NCI-H2196 treated with DMSO at 0.1 percent for 48 hours (cell line): Measurements from ENCODE around the gene WTAP.
"Not testable (repeated sequence)": the region's sequence is repeated elsewhere in the genome, so short reads cannot be mapped to it uniquely, and the experiment has no call there.

ENCODE experiments used
- DNase-seq: peaks from one replicate; lab custom pipeline; 2025; ENCODE audit not compliant: unreplicated experiment; lab: John Stamatoyannopoulos, UW

The WTAP gene

DNA sequence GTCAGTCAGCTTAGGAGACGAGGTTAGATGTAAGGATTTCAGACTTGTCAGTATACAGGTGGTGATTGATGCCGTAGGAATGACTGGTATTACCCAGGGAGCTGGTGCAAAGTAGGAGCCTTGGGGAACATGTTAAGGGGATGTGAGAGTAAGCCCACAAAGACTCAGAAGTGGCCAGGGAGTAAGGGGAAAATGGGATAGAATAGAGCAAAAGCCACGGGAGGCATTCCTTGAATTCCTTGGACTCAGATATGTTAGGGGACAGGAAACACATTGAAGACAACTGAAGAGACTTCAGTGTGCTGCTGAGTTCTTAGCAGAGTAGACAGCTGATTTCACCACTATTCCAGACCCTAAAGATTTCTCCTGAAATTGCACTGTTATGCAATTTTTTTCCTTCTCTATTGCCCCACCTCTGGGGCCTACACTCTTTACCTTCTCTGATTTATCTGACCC, 33.3 kb downstream of the WTAP start:
- no peak for DNase-seq

DNA sequence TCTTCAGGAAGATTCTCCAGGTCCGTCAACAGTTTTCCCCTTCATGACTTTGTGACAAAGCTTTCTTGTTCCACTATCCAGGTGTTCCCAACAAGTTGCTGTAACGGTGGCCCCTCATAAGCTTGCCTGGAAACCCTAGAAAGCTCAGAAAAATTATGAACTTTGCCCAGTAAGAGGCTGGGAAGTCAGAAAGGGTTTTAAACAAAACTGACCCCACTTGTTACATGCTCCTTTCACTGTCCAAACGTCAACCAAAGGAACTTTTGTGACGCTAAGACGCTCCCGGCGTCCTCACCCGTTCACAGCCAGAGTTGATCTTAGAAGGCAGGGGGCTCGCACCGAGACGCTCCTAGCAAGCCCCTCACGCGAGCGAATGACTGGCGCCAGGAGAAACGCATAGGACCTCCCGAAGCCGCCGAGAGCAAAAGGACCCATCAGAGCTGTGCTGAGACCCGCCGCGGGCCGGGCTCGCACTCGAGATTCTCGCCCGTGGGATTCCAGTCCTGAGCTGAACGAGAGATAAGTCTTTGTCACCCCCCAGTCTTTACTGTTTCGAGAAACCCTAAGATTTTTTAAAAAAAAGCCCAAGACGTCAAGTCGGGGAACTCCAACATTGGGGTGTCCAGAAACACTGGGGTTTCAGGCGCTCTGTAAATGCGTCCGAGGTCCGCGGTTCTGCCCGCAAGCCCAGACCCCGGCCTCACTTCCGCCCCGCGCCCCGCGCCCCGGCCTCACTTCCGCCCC, 34.0 kb downstream of the WTAP start:
- no peak for DNase-seq

DNA sequence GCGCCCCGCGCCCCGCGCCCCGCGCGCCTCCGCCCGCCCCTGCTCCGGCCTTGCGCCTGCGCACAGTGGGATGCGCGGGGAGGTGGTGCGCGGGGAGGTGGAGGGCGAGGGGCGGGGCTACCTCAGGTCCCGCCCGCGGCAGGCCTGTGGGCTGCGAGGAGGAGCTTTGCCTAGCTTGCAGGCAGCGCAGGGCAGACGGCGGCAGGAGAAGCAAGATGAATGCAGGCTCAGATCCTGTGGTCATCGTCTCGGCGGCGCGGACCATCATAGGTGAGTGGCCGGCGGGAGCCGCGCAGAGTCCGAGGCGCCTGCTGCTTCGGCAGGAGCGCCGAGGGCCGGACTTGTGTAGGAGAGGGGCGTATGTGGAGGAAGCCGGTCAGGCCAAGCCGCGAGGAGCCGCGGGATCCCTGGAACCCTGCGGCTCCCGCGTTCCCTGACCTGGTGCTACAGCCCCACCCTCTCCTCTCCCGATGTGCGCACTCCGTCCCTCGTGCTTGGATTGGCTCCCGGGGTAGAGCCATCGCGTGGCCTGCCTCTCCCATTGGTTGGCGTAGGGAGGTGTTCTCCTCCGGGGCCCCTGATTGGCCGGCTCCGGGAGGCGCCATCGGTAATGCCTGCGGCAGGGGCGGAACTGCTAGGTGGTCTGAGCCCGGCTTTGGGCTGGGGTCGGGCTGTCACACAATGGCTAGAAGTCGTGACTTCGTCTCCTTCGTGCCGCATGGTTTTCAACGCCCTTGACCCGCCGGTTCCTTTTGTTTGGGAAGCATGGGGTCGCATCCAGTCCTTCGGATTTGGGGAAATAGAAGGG, 34.8 kb downstream of the WTAP start, which contains the start of gene ACAT2:
TSS of gene ACAT2 (plus strand) at position 173 of the 808 bp plus-strand sequence. CDS start at position 216, 43 bp downstream.
- DNase-seq: peak; percentile 72

DNA sequence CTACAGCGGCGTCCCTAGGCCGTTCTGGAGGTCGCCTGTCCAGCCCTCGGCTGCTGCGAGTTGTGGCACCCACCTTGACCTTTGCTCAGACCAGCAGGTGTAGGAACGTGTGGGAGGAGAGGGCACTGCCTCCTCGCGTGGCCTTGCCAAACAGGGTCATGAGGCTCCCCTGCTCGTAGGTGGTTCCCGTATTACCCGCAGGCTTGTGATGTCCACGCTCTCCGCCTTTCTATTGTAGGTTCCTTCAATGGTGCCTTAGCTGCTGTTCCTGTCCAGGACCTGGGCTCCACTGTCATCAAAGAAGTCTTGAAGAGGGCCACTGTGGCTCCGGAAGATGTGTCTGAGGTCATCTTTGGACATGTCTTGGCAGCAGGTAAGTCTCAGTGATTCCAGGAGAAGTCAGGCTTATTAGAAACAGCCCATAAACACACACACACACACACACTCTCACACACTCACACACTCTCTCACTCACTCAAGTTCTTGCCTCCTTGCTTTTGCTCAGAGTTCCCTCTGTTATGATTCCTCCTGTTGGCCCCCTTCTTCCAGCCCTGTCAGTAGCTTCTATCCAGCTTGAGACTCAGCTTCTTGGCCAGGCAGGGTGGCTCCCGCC, 35.5 kb downstream of the WTAP start:
- no peak for DNase-seq

DNA sequence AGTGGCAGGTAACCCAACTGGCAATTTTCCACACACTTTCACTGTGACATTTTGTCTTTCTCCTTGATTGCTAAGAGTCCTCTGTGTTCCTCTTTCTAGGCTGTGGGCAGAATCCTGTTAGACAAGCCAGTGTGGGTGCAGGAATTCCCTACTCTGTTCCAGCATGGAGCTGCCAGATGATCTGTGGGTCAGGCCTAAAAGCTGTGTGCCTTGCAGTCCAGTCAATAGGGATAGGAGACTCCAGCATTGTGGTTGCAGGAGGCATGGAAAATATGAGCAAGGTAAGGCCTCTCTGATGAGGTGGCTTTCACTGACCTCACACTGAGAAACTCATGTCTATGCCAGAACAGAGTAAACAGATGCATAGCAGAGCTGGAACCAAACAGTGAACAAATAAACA, 39.6 kb downstream of the WTAP start:
- DNase-seq: no peak

DNA sequence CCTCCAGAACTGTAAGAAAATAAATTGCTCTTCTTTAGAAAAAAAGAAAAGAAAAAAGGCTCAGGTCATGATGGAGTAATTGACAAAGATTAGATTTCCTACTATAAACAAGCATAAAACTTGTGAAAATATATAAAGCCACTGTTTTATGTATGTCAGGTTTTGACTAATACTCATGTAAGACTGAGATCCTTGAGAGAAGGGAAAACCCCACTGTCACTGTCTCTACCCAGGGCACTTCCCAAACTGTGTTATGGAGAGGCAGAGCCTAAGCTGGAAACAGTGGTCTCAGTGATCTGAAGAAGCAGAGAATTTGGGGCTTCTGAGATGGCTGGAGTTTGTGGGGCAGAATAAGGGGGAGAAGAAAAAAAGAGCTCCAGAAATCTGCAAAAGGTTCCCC, 42.2 kb downstream of the WTAP start:
- no peak for DNase-seq

DNA sequence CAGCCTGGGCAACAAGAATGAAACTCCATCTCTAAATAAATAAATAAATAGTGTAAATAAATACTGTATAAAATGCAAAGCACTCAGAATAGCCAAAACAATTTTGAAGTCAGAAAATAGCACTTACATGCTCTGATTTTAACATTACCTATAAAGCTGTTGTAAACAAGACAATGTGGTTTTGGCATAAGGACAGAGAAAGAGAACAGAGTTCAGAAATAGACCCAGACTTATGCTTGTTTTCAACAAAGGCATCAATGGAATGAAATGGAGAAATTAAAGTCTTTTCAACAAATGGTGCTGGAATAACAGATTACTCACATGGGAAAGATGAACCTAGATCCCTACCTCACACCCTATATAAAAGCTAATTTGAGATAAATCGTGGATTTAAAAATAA, 44.9 kb downstream of the WTAP start:
- no peak for DNase-seq

DNA sequence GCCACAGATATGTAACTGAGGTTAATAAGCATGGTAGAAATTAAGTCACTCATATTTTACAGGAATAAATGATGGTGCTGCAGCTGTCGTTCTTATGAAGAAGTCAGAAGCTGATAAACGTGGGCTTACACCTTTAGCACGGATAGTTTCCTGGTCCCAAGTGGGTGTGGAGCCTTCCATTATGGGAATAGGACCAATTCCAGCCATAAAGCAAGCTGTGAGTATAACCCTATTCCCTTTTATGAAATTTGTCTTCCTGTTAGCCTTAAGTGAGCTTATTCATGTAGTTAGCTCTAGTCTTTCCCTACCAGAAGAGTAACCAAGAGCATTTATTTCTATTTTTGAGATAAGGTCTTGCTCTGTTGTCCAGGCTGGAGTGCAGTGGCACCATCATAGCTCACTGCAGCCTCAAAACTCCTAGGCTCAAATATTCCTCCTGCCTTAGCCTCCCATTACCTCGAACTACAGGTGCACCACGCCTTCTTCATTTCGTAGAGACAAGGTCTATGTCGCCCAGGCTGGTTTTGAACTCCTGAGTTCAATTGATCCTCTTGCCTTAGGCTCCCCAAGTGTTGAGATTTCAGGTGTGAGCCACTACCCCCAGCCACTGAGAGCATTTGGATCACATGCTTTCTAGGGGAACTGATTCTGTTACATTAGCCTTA, 50.1 kb downstream of the WTAP start:
- no peak for DNase-seq

DNA sequence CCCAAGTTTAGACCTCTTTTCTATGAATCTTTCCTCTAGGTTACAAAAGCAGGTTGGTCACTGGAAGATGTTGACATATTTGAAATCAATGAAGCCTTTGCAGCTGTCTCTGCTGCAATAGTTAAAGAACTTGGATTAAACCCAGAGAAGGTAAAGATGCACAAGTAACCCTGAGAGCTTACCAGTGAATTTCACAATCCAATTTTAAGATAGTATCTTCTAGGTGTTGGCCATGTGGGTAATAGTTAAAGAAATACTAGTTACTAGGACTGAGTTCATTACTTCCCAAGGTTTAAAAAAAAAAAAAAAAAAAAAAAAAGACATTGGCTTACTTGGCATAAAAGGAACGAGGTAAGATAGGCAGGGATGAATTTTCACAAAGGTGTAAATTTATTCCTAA, 50.8 kb downstream of the WTAP start:
- DNase-seq: no peak

DNA sequence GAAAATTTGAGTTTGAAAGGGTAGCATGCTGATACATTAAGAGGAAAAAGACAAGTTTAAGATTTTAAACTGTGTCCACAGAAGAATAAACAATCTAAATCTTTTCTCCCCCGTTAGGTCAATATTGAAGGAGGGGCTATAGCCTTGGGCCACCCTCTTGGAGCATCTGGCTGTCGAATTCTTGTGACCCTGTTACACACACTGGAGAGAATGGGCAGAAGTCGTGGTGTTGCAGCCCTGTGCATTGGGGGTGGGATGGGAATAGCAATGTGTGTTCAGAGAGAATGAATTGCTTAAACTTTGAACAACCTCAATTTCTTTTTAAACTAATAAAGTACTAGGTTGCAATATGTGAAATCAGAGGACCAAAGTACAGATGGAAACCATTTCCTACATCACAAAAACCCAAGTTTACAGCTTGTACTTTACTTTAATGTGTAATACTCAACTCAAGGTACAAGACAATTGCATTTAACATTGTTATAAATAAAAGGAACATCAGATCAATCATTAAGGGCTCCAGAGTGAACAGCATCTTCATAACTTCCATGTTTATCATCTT, 51.3 kb downstream of the WTAP start:
- no peak for DNase-seq

DNA sequence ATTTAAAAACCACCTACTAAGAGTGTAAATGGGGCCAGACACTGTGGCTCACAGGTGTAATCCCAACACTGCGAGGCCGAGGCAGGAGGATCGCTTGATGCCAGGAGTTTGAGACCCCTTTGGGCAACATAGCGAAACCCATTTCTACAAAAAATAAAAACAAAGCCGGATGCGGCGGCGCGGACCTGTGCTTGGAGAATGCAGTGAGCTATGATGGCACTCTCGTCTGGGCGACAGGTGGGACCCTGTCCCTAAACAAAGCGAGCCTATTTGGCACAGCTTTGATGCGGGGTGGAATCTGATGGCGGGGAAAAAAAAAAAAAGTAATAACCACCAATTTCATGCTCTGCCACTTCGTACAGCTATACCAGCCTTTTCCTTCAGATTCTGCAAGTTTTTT, 61.0 kb downstream of the WTAP start:
- DNase-seq: no peak

DNA sequence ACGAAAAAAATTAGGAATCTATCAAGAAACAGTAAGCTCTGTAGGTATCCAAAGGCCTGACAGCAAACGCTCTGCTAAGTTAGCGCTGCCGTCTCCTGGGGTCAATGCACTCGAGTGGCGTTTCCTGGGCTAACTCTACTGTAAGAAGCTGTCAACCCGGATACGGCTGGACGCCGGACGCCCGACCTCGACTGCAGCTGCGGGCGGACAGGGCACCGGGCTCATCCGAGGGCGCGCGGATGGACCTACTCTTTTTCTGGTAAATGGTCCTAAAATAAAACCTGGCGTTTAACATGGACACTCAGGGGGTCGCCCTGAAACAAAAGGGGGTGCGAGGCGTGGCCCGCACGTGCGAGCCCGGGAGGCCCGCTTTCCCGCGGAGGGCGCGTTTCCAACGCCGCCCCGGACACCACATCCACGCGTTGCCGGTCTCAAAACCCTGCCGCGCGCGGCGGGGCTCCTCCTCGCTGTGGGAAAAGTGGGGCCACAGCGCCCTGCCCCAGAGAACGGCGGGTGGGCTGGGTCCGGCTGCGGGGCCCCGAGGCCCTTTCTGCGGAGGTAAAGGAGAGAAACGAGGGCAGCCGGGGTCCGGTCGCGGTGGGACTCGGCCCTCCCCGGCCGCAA, 61.6 kb downstream of the WTAP start:
- no peak for DNase-seq

DNA sequence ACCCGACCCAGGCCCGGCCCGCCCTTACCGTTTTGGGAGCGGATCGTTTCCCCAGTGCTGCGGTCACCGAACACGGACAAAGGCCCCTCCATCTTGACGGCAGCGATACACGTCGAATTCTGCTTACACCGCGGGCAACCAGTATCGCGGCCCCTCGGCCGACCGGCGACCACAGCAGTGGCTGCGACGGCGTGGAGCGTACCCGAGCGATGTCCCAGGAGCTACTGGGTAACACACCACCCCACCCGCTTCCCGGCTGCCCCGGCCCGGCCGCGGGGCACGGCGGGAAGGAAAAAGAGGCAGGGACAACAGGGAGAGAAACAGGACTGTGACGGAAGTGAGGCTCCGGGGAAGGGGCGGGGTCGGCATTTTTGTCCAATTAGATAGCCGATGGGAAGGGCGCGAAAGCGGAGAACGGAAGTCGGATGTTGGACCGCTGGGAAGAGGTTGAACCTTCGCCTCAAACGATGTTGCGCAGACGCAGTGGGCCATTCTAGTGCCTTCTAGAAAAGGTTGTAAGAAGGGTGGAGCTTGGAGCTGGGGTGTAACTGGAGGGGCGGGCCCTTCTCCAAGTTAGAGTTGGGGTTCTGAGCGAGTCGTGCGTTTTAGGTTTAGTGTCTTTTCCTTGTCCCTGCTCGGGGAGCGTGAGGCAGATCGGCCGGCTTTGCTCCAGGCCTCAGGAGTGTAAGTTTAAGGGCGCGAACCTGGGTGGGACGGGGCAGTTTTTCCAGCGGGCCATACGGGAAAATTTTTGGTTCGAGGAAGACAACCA, 62.3 kb downstream of the WTAP start, which contains the start of gene TCP1:
TSS of gene TCP1 (minus strand) at position 226 of the 772 bp plus-strand sequence. CDS start at position 92, 134 bp downstream.
- peak; percentile 86 for DNase-seq

DNA sequence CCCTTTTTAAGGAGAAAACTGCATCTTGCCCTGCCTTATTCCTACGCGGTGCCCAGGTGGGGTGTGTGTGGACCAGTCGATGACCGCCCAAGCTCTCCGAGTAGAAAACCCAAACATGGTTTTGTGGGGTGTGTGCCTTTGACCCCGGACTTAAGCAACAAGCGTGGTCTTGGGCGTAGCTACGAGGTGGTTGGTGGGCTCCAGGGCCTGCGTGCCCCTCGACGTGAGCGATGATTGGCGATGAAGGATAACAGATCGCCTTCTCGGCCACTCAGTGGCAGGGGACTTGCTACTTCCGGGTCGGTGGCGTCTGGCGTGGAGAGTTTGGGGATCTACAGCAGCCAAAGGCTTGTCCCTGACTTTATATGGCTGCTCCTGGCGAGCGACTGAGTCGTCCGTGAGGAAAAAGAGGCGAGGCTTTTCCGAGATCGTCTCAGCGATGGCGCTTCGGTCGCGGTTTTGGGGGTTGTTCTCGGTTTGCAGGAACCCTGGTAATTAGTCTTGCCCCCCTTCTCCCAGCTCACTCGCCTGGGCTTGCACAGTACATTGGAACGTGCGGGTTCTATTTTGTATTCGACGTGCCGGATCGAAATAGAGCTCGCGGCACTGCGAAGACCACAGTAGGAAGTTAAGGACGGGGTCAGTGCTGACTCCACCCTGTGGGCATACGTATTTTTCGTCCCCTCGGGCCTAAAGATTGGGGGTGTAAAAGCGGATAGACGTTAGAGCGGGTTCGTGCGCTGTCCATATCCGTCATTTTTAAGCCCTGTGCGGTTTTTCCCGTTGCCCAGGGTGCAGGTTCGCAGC, 63.0 kb downstream of the WTAP start, which contains the start of gene MRPL18:
TSS of gene MRPL18 (plus strand) at position 319 of the 807 bp plus-strand sequence. CDS start at position 440, 121 bp downstream.
- DNase-seq: peak; percentile 58

DNA sequence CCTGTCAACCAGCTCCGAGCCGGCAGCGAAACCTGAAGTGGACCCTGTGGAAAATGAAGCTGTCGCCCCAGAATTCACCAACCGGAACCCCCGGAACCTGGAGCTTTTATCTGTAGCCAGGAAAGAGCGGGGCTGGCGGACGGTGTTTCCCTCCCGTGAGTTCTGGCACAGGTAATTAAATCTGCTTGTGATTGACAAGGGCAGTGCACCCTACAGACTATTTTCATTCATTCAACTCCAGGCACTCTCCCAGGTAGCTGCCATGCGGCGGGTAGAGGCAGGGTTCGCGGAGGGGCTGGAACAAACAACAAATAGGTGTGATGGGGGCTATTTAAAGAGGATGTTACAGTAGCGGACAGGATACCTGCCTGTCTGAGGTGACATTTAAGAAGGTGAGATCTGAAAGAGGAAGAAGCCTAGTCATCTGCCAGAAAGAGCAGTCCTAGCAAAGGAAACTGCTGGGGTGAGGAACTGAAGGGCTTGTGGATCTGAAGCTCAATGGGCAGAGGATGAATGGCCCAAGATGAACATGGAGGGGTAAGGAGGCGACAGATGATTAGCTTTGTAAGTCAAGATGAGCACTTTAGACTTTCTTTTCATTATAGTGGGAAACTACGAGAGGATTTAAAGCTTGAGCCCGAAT, 63.8 kb downstream of the WTAP start:
- no peak for DNase-seq

DNA sequence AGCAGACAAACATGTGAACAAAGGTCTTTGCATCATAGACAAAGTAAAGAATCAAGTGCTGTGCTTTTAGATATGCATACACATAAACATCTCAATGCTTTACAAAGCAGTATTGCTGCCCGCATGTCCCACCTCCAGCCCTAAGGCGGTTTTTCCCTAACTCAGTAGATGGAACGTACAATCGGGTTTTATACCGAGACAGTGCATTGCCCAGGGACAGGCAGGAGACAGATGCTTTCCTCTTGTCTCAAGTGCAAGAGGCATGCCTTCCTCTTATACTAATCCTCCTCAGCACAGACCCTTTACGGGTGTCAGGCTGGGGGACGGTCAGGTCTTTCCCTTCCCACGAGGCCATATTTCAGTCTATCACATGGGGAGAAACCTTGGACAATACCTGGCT, 67.7 kb downstream of the WTAP start:
- not testable (repeated sequence) for DNase-seq

DNA sequence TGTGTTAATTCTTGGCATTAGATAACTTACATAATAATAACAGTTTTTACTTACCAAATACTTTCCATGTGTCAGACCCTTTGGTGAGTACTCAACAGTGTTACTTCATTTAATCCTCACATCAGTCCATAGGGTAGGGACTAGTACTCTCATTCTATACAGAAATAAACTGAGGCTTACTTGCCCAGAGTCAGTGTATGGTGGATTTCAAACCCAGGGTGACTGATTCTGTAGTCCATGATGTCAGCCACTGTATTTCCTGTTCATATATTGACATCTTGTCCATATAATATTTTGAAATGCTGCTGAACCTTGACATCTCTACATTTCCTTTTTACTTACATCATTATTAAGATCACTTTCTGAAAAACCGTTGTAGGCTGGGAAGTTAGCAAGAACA, 70.2 kb downstream of the WTAP start:
- DNase-seq: no peak
